SHP77 (cell line): Measurements from ENCODE around the gene ROBO4.

ENCODE experiments used
- DNase-seq, 2 experiments: peaks; one replicate each; lab custom pipeline; 2025; lab: John Stamatoyannopoulos, UW

Gene ROBO4

GRCh38 chr11:124840666-124841065 lies 57.0 kb downstream of the ROBO4 start:
- DNase-seq: no peak

GRCh38 chr11:124839972-124840621 lies 57.6 kb downstream of the ROBO4 start:
- DNase-seq: no peak

GRCh38 chr11:124839128-124839971 lies 58.3 kb downstream of the ROBO4 start:
- DNase-seq: no peak

GRCh38 chr11:124838805-124839127 lies 58.9 kb downstream of the ROBO4 start:
- no peak for DNase-seq

GRCh38 chr11:124837491-124837856 lies 60.2 kb downstream of the ROBO4 start:
- DNase-seq: peak; percentile 54 to 58

- no peak for DNase-seq
These were observed 61.7 kb downstream of the ROBO4 start for GRCh38 chr11:124835918-124836317.

GRCh38 chr11:124834526-124835180 lies 63.0 kb downstream of the ROBO4 start:
- no peak for DNase-seq
